Uterus (tissue), 4 donors: ENCODE results near the gene C2orf92. TPM values are rescaled to one million over a fixed set of nuclear protein-coding genes. Genes with fewer than 3 reads are reported as not detected.
"Not testable (repeated sequence)": the region's sequence is repeated elsewhere in the genome, so short reads cannot be mapped to it uniquely, and the experiment has no call there.

ENCODE experiments used
- DNase-seq, 2 donors: peaks; one replicate each; pipeline ENCODE4 v3.0.0-alpha.2; 2019 to 2020
- H3K27ac ChIP-seq, 2 donors: fragments of 200-600 bp; sonication (generic); 1 replicate in 1 of 2; 2 replicates in 1 of 2; pipeline ENCODE4 v1.5.1; 2016 to 2018
- H3K27me3 ChIP-seq, 2 donors: fragments of 200-600 bp; sonication (generic); one replicate each; pipeline ENCODE4 v1.5.1; 2018 to 2019; ENCODE audit warnings: control low read depth in 1 of 2
- H3K36me3 ChIP-seq, 2 donors: fragments of 200-600 bp; sonication (generic); one replicate each; pipeline ENCODE4 v1.5.1; 2019; ENCODE audit warnings: control low read depth in 1 of 2
- H3K4me1 ChIP-seq, 2 donors: fragments of 200-600 bp; sonication (generic); one replicate each; pipeline ENCODE4 v1.5.1; 2018 to 2019; ENCODE audit warnings: control low read depth in 1 of 2
- H3K4me3 ChIP-seq, 2 donors: fragments of 200-600 bp; sonication (generic); 1 replicate in 1 of 2; 2 replicates in 1 of 2; pipeline ENCODE4 v1.5.1; 2018 to 2019; ENCODE audit warnings: mild to moderate bottlenecking in 1 of 2
- H3K9me3 ChIP-seq, 2 donors: fragments of 200-600 bp; sonication (generic); one replicate each; pipeline ENCODE4 v1.5.1; 2019; ENCODE audit warnings: control low read depth in 1 of 2
- CTCF ChIP-seq, 4 experiments: fragments of 200-600 bp in 2 of 4; fragments of 450-650 bp in 2 of 4; sonication (generic) in 2 of 4; IDR thresholded peaks; one replicate each; pipeline ENCODE4 v1.5.1; 2016 to 2019; ENCODE audit warnings: antibody characterized with exemption in 4 of 4, mild to moderate bottlenecking in 2 of 4, moderate library complexity in 1 of 4
- POLR2A ChIP-seq, 2 donors: fragments of 450-650 bp; IDR thresholded peaks; one replicate each; pipeline ENCODE4 v1.6.1; 2016; ENCODE audit warnings: antibody characterized with exemption in 2 of 2, mild to moderate bottlenecking in 1 of 2, moderate library complexity in 1 of 2
- intact Hi-C: fragments of 100-400 bp; cut with DNase I; formaldehyde crosslinking; loops from one replicate; pipeline ENCODE4 v1.15.1; 2023; ENCODE audit warnings: low total_unique reads
- total RNA-seq, 4 donors: library from RNA; depleted of rRNA in 3 of 4; stranded (reverse); fragments of >200 nt in 3 of 4; gene quantifications; one replicate each; pipeline versions ENCODE4 v1.1.0 to v1.2.4, GENCODE V29; 2014 to 2023
- donor health status: DM: yes; HTN: yes; CAD: no.

Gene C2orf92
- total RNA-seq, 4 donors from 2014 or later = 5.4 to 17.9 (median 14.0) TPM

- Histone ChIP-seq H3K27me3 (no peaks in the 10 kb centered on the region), H3K4me1 (peaks cover 0 to 19% of the 10 kb centered on the region in 2 donors), H3K27ac (peak overlapping the region; percentile 98 to 99), H3K4me3 (peak overlapping the region; percentile 77 to 81), H3K36me3 (no peaks in the 10 kb centered on the region), H3K9me3 (no peaks in the 10 kb centered on the region)
- TF ChIP-seq POLR2A (IDR thresholded peaks at IDR 0.05) = no peak
- peak in 1 of 4 experiments; percentile 1 for TF ChIP-seq CTCF (IDR thresholded peaks at IDR 0.05)
- no peak for DNase-seq
- intact Hi-C loops = no loop called here
Observed at GRCh38 chr2:97664636-97664970, 4.9 kb upstream of the C2orf92 start.

- no peak overlapping the region for H3K27ac ChIP-seq
- H3K9me3 ChIP-seq = no peaks in the 10 kb centered on the region
- TF ChIP-seq POLR2A (IDR thresholded peaks at IDR 0.05) = no peak
- TF ChIP-seq CTCF (IDR thresholded peaks at IDR 0.05) = no peak
- DNase-seq = no peak
- H3K4me1 ChIP-seq = no peaks in the 10 kb centered on the region
- intact Hi-C loops = no loop called here
- no peak overlapping the region for H3K4me3 ChIP-seq
- H3K36me3 ChIP-seq = no peaks in the 10 kb centered on the region
- no peaks in the 10 kb centered on the region for H3K27me3 ChIP-seq
Observed at GRCh38 chr2:97670471-97670870, 958 bp downstream of the C2orf92 start.

GRCh38 chr2:97671526-97671925 lies 2.0 kb downstream of the C2orf92 start:
- no peak for DNase-seq
- intact Hi-C loops = no loop called here
- Histone ChIP-seq H3K27ac (no peak overlapping the region), H3K9me3 (no peaks in the 10 kb centered on the region), H3K4me3 (no peak overlapping the region), H3K4me1 (no peaks in the 10 kb centered on the region), H3K27me3 (no peaks in the 10 kb centered on the region), H3K36me3 (no peaks in the 10 kb centered on the region)
- TF ChIP-seq CTCF (IDR thresholded peaks at IDR 0.05) = no peak
- no peak for TF ChIP-seq POLR2A (IDR thresholded peaks at IDR 0.05)

- H3K27ac ChIP-seq, H3K4me3 ChIP-seq, H3K36me3 ChIP-seq, H3K4me1 ChIP-seq, DNase-seq, H3K9me3 ChIP-seq, H3K27me3 ChIP-seq, intact Hi-C loops: not testable (repeated sequence)
Observed at GRCh38 chr2:97672606-97673140, 3.2 kb downstream of the C2orf92 start.

GRCh38 chr2:97673182-97673914 lies 3.8 kb downstream of the C2orf92 start:
- H3K9me3 ChIP-seq = no peaks in the 10 kb centered on the region

More at GRCh38 chr2:97673182-97673914, 3.8 kb downstream of the C2orf92 start:
- Histone ChIP-seq H3K4me1 (no peaks in the 10 kb centered on the region), H3K27ac (no peak overlapping the region), H3K4me3 (no peak overlapping the region), H3K36me3 (no peaks in the 10 kb centered on the region), H3K27me3 (no peaks in the 10 kb centered on the region)
- no peak for DNase-seq
- TF ChIP-seq POLR2A (IDR thresholded peaks at IDR 0.05) = no peak
- TF ChIP-seq CTCF (IDR thresholded peaks at IDR 0.05) = no peak
- intact Hi-C loops = no loop called here
